Stimulated activated effector memory CD8-positive, alpha-beta T cell treated with anti-CD3 and anti-CD28 coated beads, Interleukin-12 subunit alpha, Interleukin-12 subunit beta, amount 100 ng/mL, for 72 hours (primary cell): ENCODE measurements around the gene SLC25A48.
"Not testable (repeated sequence)": the region's sequence is repeated elsewhere in the genome, so short reads cannot be mapped to it uniquely, and the experiment has no call there.

Experiments
- ATAC-seq: fragments of 150-1000 bp; cut with Tn5 transposase; 2 replicates; pipeline ENCODE4 v1.10.0; 2021
- DNase-seq, 2 donors: peaks; one replicate each; pipeline ENCODE4 v3.0.0; 2021 to 2022; ENCODE audit warnings: low spot score in 2 of 2
- H3K27ac Mint-ChIP-seq: one replicate; pipeline ENCODE4 v1.8.0; 2022; ENCODE audit warnings: mild to moderate bottlenecking, mixed read lengths
- H3K36me3 Mint-ChIP-seq: one replicate; pipeline ENCODE4 v1.8.0; 2022; ENCODE audit warnings: mild to moderate bottlenecking, mixed read lengths
- H3K4me1 Mint-ChIP-seq: one replicate; pipeline ENCODE4 v1.8.0; 2022; ENCODE audit warnings: mixed read lengths
- H3K4me3 Mint-ChIP-seq: one replicate; pipeline ENCODE4 v1.8.0; 2022; ENCODE audit warnings: mild to moderate bottlenecking, mixed read lengths
- H3K9me3 Mint-ChIP-seq: one replicate; pipeline ENCODE4 v1.8.0; 2022; ENCODE audit warnings: mixed read lengths

The SLC25A48 gene

GRCh38 chr5:135826221-135826525 is 8.3 kb upstream of the SLC25A48 start:
- DNase-seq = no peak
- no peaks in the 10 kb centered on the region for H3K9me3 Mint-ChIP-seq
- H3K27ac Mint-ChIP-seq = no peak overlapping the region
- no peak overlapping the region for H3K4me3 Mint-ChIP-seq
- no peak for ATAC-seq
- H3K4me1 Mint-ChIP-seq = no peaks in the 10 kb centered on the region
- H3K36me3 Mint-ChIP-seq = no peaks in the 10 kb centered on the region

GRCh38 chr5:135826994-135827671 is 7.3 kb upstream of the SLC25A48 start:
- Mint-ChIP-seq H3K4me1 (no peaks in the 10 kb centered on the region), H3K4me3 (no peak overlapping the region), H3K9me3 (no peaks in the 10 kb centered on the region), H3K27ac (no peak overlapping the region), H3K36me3 (no peaks in the 10 kb centered on the region)
- no peak for DNase-seq
- no peak for ATAC-seq

GRCh38 chr5:135827965-135828781 is 6.3 kb upstream of the SLC25A48 start:
- ATAC-seq (no peak), DNase-seq (peak in 1 of 2 donors; percentile 46)
- no peaks in the 10 kb centered on the region for H3K4me1 Mint-ChIP-seq
- H3K27ac Mint-ChIP-seq = no peak overlapping the region
- no peaks in the 10 kb centered on the region for H3K9me3 Mint-ChIP-seq
- H3K4me3 Mint-ChIP-seq = no peak overlapping the region
- no peaks in the 10 kb centered on the region for H3K36me3 Mint-ChIP-seq

GRCh38 chr5:135828782-135829127 is 5.7 kb upstream of the SLC25A48 start:
- no peaks in the 10 kb centered on the region for H3K4me1 Mint-ChIP-seq
- no peaks in the 10 kb centered on the region for H3K36me3 Mint-ChIP-seq
- ATAC-seq (no peak), DNase-seq (no peak)
- H3K9me3 Mint-ChIP-seq = no peaks in the 10 kb centered on the region
- no peak overlapping the region for H3K27ac Mint-ChIP-seq
- H3K4me3 Mint-ChIP-seq = no peak overlapping the region

GRCh38 chr5:135829179-135829578 is 5.3 kb upstream of the SLC25A48 start:
- Mint-ChIP-seq H3K27ac (no peak overlapping the region), H3K4me3 (no peak overlapping the region), H3K4me1 (no peaks in the 10 kb centered on the region), H3K36me3 (no peaks in the 10 kb centered on the region), H3K9me3 (no peaks in the 10 kb centered on the region)
- no peak for ATAC-seq
- no peak for DNase-seq

GRCh38 chr5:135829681-135830383 is 4.6 kb upstream of the SLC25A48 start:
- H3K27ac Mint-ChIP-seq = no peak overlapping the region
- H3K4me1 Mint-ChIP-seq = no peaks in the 10 kb centered on the region
- DNase-seq = peak in 1 of 2 donors; percentile 73
- H3K4me3 Mint-ChIP-seq = no peak overlapping the region
- no peak for ATAC-seq
- H3K9me3 Mint-ChIP-seq = no peaks in the 10 kb centered on the region
- no peaks in the 10 kb centered on the region for H3K36me3 Mint-ChIP-seq

- H3K9me3 Mint-ChIP-seq = no peaks in the 10 kb centered on the region
- no peak overlapping the region for H3K27ac Mint-ChIP-seq
- H3K4me1 Mint-ChIP-seq = no peaks in the 10 kb centered on the region
- no peaks in the 10 kb centered on the region for H3K36me3 Mint-ChIP-seq
- no peak overlapping the region for H3K4me3 Mint-ChIP-seq
- no peak for DNase-seq
- ATAC-seq = no peak
Observed at GRCh38 chr5:135830384-135830700, 4.1 kb upstream of the SLC25A48 start.

GRCh38 chr5:135830876-135831275 is 3.6 kb upstream of the SLC25A48 start:
- H3K4me1 Mint-ChIP-seq = no peaks in the 10 kb centered on the region
- DNase-seq = no peak

GRCh38 chr5:135831439-135831838 is 3.0 kb upstream of the SLC25A48 start:
- Mint-ChIP-seq H3K4me3 (no peak overlapping the region), H3K9me3 (no peaks in the 10 kb centered on the region), H3K27ac (no peak overlapping the region), H3K4me1 (no peaks in the 10 kb centered on the region), H3K36me3 (no peaks in the 10 kb centered on the region)
- ATAC-seq = no peak
- no peak for DNase-seq

More at GRCh38 chr5:135830876-135831275, 3.6 kb upstream of the SLC25A48 start:
- Mint-ChIP-seq H3K27ac (no peak overlapping the region), H3K9me3 (no peaks in the 10 kb centered on the region), H3K36me3 (no peaks in the 10 kb centered on the region), H3K4me3 (no peak overlapping the region)
- no peak for ATAC-seq

- Mint-ChIP-seq H3K4me1 (no peaks in the 10 kb centered on the region), H3K4me3 (no peak overlapping the region), H3K9me3 (no peaks in the 10 kb centered on the region), H3K36me3 (no peaks in the 10 kb centered on the region), H3K27ac (no peak overlapping the region)
- DNase-seq (no peak), ATAC-seq (no peak)
Observed at GRCh38 chr5:135831851-135832555, 2.5 kb upstream of the SLC25A48 start.

GRCh38 chr5:135832941-135833920 is 1.2 kb upstream of the SLC25A48 start:
- DNase-seq = no peak
- ATAC-seq = no peak
- Mint-ChIP-seq H3K4me3 (no peak overlapping the region), H3K36me3 (no peaks in the 10 kb centered on the region), H3K9me3 (peaks cover 6% of the 10 kb centered on the region), H3K4me1 (no peaks in the 10 kb centered on the region), H3K27ac (no peak overlapping the region)

- Mint-ChIP-seq H3K27ac (no peak overlapping the region), H3K9me3 (peaks cover 6% of the 10 kb centered on the region), H3K4me1 (no peaks in the 10 kb centered on the region), H3K36me3 (no peaks in the 10 kb centered on the region), H3K4me3 (no peak overlapping the region)
- ATAC-seq = peak; percentile 65
- no peak for DNase-seq
Observed at GRCh38 chr5:135833961-135834638, 363 bp upstream of the SLC25A48 start.

GRCh38 chr5:135835766-135836165 is 1.3 kb downstream of the SLC25A48 start:
- no peak for ATAC-seq
- H3K4me1 Mint-ChIP-seq = no peaks in the 10 kb centered on the region
- H3K4me3 Mint-ChIP-seq = no peak overlapping the region
- no peak overlapping the region for H3K27ac Mint-ChIP-seq
- no peaks in the 10 kb centered on the region for H3K36me3 Mint-ChIP-seq
- DNase-seq = no peak
- H3K9me3 Mint-ChIP-seq = peaks cover 6% of the 10 kb centered on the region

GRCh38 chr5:135838395-135838794 is 3.9 kb downstream of the SLC25A48 start:
- not testable (repeated sequence) for H3K27ac Mint-ChIP-seq, DNase-seq, H3K4me3 Mint-ChIP-seq, H3K4me1 Mint-ChIP-seq, H3K36me3 Mint-ChIP-seq, ATAC-seq, H3K9me3 Mint-ChIP-seq
